ENCODE measurements around the gene SYNGR3. TPM values are rescaled to one million over a fixed set of nuclear protein-coding genes. Genes with fewer than 3 reads are reported as not detected.

Gene SYNGR3
- total RNA-seq, 1 experiment from 2014 or later: 15.2 TPM

GRCh38 chr16:2023092-2024031 is 33.6 kb downstream of the SYNGR3 start:
- TF ChIP-seq CTCF (IDR thresholded peaks at IDR 0.05) (peak; percentile 96), POLR2AphosphoS5 (IDR thresholded peaks at IDR 0.05; ENCODE audit: low read depth, low read length) (peak; percentile 41; the same call in 1 of the 2 replicates), SIN3A (IDR thresholded peaks at IDR 0.05; ENCODE audit: borderline replicate concordance, insufficient read depth, low read depth, low read length) (peak; percentile 56; the same call in 1 of the 2 replicates), TCF7L2 (IDR thresholded peaks at IDR 0.05; ENCODE audit: low read depth, low read length) (no peak), REST (IDR thresholded peaks at IDR 0.05; ENCODE audit: insufficient read depth in 1 of 2, low read depth in 2 of 2, low read length in 1 of 2) (peak in 1 of 2 experiments; percentile 67; a peak in 1 of 4 replicates)
- H3K4me1 ChIP-seq (ENCODE audit: control insufficient read depth, insufficient read depth, low read length): peaks cover 25% of the 10 kb centered on the region
- peak overlapping the region; percentile 35 to 47 for H3K4me3 ChIP-seq (ENCODE audit: low read depth in 2 of 2, low read length in 2 of 2)
- peak; percentile 80 for ATAC-seq
- ChIA-PET POLR2A (interaction anchor here (0.5 to 1.1 kb wide), 5 partner anchors 22 to 539 kb away, joined by 3 to 8 read pairs (median 4); no protein-coding TSS in a partner anchor), CTCF (interaction anchor here (0.6 to 1.7 kb wide), 10 partner anchors 8 to 215 kb away, joined by 3 to 22 read pairs (median 5); partner anchors contain the start of genes NTHL1 and TSC2)
- peak overlapping the region; percentile 79 for H3K27ac ChIP-seq (ENCODE audit: low read length)
- in situ Hi-C loops (cut with HindIII; ENCODE audit: low pct_unique_long_range_greater_than_20kb, low sequenced_read_pairs): no loop called here
- no peaks in the 10 kb centered on the region for H3K27me3 ChIP-seq (ENCODE audit: control insufficient read depth, insufficient read depth, low read length)
- intact Hi-C loops (cut with micrococcal nuclease; ENCODE audit: unreplicated experiment): loop anchor here (10.0 kb wide), 1 partner anchor 121 kb away; the partner anchor contains the start of gene RAB26
- peak; percentile 63 for DNase-seq (ENCODE audit: low read depth, low spot score)
- no TSS peak for BruUV-seq (replicated peaks)
- no peaks in the 10 kb centered on the region for H3K9me3 ChIP-seq (ENCODE audit: control insufficient read depth, insufficient read depth, low read depth, low read length)
- no peaks in the 10 kb centered on the region; the same call in 1 of the 2 replicates for H3K36me3 ChIP-seq (ENCODE audit: control insufficient read depth, insufficient read depth, low read length)

- Histone ChIP-seq H3K27ac (ENCODE audit: low read length) (peak overlapping the region; percentile 79), H3K9me3 (ENCODE audit: control insufficient read depth, insufficient read depth, low read depth, low read length) (no peaks in the 10 kb centered on the region), H3K36me3 (ENCODE audit: control insufficient read depth, insufficient read depth, low read length) (no peaks in the 10 kb centered on the region; the same call in 1 of the 2 replicates), H3K4me3 (ENCODE audit: low read depth in 2 of 2, low read length in 2 of 2) (no peak overlapping the region), H3K27me3 (ENCODE audit: control insufficient read depth, insufficient read depth, low read length) (no peaks in the 10 kb centered on the region), H3K4me1 (ENCODE audit: control insufficient read depth, insufficient read depth, low read length) (peaks cover 32% of the 10 kb centered on the region)
- POLR2A ChIA-PET: interaction anchor here (0.5 kb wide), 1 partner anchor 539 kb away, joined by 8 read pairs; no protein-coding TSS in a partner anchor
- no TSS peak for BruUV-seq (replicated peaks)
- DNase-seq (ENCODE audit: low read depth, low spot score) (no peak), ATAC-seq (no peak)
- in situ Hi-C loops (cut with HindIII; ENCODE audit: low pct_unique_long_range_greater_than_20kb, low sequenced_read_pairs): no loop called here
- CTCF ChIA-PET: no interaction called here
- intact Hi-C loops (cut with micrococcal nuclease; ENCODE audit: unreplicated experiment): loop anchor here (10.0 kb wide), 1 partner anchor 121 kb away; the partner anchor contains the start of gene RAB26
- no peak for TF ChIP-seq SIN3A (IDR thresholded peaks at IDR 0.05; ENCODE audit: borderline replicate concordance, insufficient read depth, low read depth, low read length)
- TF ChIP-seq TCF7L2 (IDR thresholded peaks at IDR 0.05; ENCODE audit: low read depth, low read length): no peak
- TF ChIP-seq CTCF (IDR thresholded peaks at IDR 0.05): no peak
- TF ChIP-seq POLR2AphosphoS5 (IDR thresholded peaks at IDR 0.05; ENCODE audit: low read depth, low read length): no peak
- no peak for TF ChIP-seq REST (IDR thresholded peaks at IDR 0.05; ENCODE audit: insufficient read depth in 1 of 2, low read depth in 2 of 2, low read length in 1 of 2)
These were observed 34.3 kb downstream of the SYNGR3 start for GRCh38 chr16:2024032-2024420.
